AG10803 (cell line): ENCODE data around the gene MMP24.

Source experiments
- DNase-seq: peaks from one replicate; pipeline ENCODE4 v3.0.0; 2010; ENCODE audit warnings: low read depth
- H3K4me3 ChIP-seq: 2 replicates; pipeline ENCODE4 v1.5.1; 2011; ENCODE audit warnings: mild to moderate bottlenecking, low read length, control low read depth
- TF ChIP-seq, protein P1 (sequence below): conservative IDR thresholded peaks from 2 replicates; pipeline ENCODE4 v1.5.1; 2011; ENCODE audit warnings: mild to moderate bottlenecking, low read length, control low read depth, inconsistent platforms

MMP24 gene

DNA sequence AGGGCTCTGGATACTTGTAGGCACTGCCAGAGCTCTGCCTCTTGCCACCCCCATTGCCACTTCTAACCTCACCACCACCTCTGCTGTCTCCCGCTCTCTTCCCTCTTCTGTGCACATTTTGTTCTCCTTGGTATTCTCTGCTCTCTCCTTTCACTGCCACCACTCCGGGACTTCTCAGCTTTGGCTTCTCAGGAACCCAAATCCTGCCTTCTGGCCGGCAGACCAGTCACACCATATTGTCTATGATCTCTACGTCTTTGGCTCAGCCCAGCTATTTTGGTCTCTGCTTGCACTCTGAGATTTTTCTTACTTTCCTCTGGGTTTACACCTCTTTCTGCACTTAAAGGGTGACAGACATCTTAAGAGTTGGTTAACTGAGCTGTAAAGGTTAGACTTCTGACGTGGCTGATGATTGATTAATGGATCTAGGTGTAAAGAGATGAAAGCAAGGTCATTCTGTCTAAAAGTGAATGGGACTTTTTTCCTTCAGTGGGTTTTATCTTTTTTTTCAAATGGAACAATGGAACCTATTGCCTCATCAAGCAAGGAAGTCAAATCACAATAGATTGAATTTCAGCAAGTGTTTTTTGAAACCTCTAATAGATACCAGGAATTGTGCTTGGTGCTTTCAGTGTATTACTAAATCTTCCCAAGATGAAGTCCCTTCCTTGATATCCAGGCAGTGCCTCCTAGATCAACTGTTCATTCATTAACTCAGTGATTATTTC is 13.8 kb downstream of the MMP24 start:
- DNase-seq = no peak
- TF ChIP-seq, protein P1, sequence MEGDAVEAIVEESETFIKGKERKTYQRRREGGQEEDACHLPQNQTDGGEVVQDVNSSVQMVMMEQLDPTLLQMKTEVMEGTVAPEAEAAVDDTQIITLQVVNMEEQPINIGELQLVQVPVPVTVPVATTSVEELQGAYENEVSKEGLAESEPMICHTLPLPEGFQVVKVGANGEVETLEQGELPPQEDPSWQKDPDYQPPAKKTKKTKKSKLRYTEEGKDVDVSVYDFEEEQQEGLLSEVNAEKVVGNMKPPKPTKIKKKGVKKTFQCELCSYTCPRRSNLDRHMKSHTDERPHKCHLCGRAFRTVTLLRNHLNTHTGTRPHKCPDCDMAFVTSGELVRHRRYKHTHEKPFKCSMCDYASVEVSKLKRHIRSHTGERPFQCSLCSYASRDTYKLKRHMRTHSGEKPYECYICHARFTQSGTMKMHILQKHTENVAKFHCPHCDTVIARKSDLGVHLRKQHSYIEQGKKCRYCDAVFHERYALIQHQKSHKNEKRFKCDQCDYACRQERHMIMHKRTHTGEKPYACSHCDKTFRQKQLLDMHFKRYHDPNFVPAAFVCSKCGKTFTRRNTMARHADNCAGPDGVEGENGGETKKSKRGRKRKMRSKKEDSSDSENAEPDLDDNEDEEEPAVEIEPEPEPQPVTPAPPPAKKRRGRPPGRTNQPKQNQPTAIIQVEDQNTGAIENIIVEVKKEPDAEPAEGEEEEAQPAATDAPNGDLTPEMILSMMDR = no peak
- H3K4me3 ChIP-seq = no peak overlapping the region

- no peak overlapping the region for H3K4me3 ChIP-seq
- TF ChIP-seq, protein P1 = no peak
- DNase-seq = no peak
Observed at GRCh38 chr20:35240811-35241293, 14.4 kb downstream of the MMP24 start.

DNA sequence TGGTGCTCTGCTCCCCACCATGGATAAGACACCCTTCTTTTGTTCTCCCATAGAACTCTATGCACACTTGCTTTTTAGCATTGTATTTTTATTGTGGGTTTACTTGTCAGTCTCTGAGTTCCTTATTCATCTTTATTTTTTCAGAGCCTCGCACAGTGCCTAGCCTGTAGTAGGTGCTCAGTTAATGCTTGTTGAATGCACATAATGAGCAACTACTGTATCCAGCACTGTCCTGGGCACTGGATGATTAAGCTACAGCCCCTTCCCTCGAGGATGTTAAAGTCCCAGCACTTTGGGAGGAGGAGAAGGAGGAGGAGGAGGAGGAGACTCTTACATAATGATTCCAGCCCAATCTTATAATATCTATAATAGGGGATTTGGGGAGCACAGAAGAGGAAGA is 16.8 kb downstream of the MMP24 start:
- TF ChIP-seq, protein P1 = no peak
- no peak overlapping the region for H3K4me3 ChIP-seq
- no peak for DNase-seq

- DNase-seq = no peak
- H3K4me3 ChIP-seq = no peak overlapping the region
- TF ChIP-seq, protein P1 = no peak
Observed at GRCh38 chr20:35243986-35244385, 17.5 kb downstream of the MMP24 start.

DNA sequence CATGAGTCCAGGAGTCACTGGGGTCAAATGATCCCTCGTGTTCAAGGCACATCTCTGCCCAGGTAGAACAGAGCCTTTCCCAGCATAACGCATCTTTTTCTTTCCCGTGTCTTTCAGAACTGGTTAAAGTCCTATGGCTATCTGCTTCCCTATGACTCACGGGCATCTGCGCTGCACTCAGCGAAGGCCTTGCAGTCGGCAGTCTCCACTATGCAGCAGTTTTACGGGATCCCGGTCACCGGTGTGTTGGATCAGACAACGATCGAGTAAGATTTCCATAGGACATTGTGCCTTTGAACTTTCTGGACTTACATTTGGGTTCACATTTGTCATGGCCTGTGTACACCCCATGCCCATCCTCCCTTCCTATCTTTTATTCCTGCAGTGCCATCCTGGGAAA is 20.2 kb downstream of the MMP24 start:
- no peak overlapping the region for H3K4me3 ChIP-seq
- DNase-seq = no peak
- TF ChIP-seq, protein P1 = no peak

- no peak overlapping the region for H3K4me3 ChIP-seq
- TF ChIP-seq, protein P1 = no peak
- peak; percentile 9 for DNase-seq
Observed at GRCh38 chr20:35248641-35249475, 22.4 kb downstream of the MMP24 start.

GRCh38 chr20:35251613-35251940 is 25.1 kb downstream of the MMP24 start:
- no peak overlapping the region for H3K4me3 ChIP-seq
- TF ChIP-seq, protein P1 = no peak
- no peak for DNase-seq
